ENCODE measurements around the gene RECQL5.

DNA sequence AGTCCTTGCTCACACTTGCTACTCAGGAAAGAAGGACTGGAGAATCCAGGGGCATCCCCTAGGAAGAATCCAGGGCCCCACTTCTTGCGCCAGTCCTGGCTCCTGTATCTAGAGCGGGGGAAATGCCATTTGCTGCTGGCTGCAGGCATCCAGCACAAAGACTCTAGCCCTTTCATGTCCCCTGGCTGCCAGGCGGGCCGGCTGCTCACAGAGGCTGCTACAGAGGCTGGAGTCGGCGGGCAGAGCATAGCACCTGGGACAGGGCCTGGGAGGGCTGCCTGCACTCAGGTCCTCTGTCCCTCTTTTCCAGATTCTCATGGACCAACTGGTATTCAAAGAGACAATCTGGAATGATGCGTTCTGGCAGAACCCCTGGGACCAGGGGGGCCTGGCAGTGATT lies 19.9 kb downstream of the RECQL5 start:
- TF ChIP-seq, protein P1, sequence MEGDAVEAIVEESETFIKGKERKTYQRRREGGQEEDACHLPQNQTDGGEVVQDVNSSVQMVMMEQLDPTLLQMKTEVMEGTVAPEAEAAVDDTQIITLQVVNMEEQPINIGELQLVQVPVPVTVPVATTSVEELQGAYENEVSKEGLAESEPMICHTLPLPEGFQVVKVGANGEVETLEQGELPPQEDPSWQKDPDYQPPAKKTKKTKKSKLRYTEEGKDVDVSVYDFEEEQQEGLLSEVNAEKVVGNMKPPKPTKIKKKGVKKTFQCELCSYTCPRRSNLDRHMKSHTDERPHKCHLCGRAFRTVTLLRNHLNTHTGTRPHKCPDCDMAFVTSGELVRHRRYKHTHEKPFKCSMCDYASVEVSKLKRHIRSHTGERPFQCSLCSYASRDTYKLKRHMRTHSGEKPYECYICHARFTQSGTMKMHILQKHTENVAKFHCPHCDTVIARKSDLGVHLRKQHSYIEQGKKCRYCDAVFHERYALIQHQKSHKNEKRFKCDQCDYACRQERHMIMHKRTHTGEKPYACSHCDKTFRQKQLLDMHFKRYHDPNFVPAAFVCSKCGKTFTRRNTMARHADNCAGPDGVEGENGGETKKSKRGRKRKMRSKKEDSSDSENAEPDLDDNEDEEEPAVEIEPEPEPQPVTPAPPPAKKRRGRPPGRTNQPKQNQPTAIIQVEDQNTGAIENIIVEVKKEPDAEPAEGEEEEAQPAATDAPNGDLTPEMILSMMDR (IDR thresholded peaks at IDR 0.05; ENCODE audit: poor library complexity): no peak
- TF ChIP-seq EZH2 (IDR thresholded peaks at IDR 0.05; ENCODE audit: borderline replicate concordance): no peak
- TF ChIP-seq EZH2phosphoT487 (IDR thresholded peaks at IDR 0.05; ENCODE audit: low read depth, severe bottlenecking, unreplicated experiment): no peak
